RWPE1 (cell line): ENCODE measurements around the gene CLDN20.
"Not testable (repeated sequence)": the region's sequence is repeated elsewhere in the genome, so short reads cannot be mapped to it uniquely, and the experiment has no call there.

Source experiments
- CTCF ChIA-PET: fragments of 350-600 bp; sonication (Branson Sonifier 250); formaldehyde crosslinking; extraction: SDS; loops from one replicate; lab custom pipeline; 2021; lab: Yijun Ruan, JAX
- POLR2A ChIA-PET: fragments of 400-600 bp; formaldehyde crosslinking; extraction: SDS; loops from one replicate; lab custom pipeline; 2020; ENCODE audit warnings: antibody characterized with exemption; ENCODE audit not compliant: low non-redundant PET; lab: Yijun Ruan, JAX
- DNase-seq: peaks from one replicate; pipeline ENCODE4 v3.0.0; 2012; ENCODE audit warnings: low spot score
- H3K27ac ChIP-seq: fragments of 450-650 bp; 2 replicates; pipeline ENCODE4 v1.5.1; 2017
- CTCF ChIP-seq: fragments of 450-650 bp; conservative IDR thresholded peaks from 2 replicates; pipeline ENCODE4 v1.5.1; 2017; ENCODE audit warnings: low read depth, mild to moderate bottlenecking

The CLDN20 gene

GRCh38 chr6:155263373-155264063, at the start of gene CLDN20:
Gene CLDN20, plus strand, starts transcription at chr6:155264013. Its CDS starts 11,707 bp downstream, at chr6:155275720.
- peak within 1 kb of the TSS; percentile 69 for H3K27ac ChIP-seq
- no peak for DNase-seq
- CTCF ChIA-PET, result interaction anchor here (0.5 kb wide), 1 partner anchor 416 kb away, joined by 4 read pairs; no protein-coding TSS in a partner anchor
- POLR2A ChIA-PET, result no interaction called here
- no peak for TF ChIP-seq CTCF

GRCh38 chr6:155215906-155216305, 47.9 kb upstream of the CLDN20 start:
- DNase-seq, result no peak
- ChIA-PET CTCF (no interaction called here), POLR2A (no interaction called here)
- TF ChIP-seq CTCF, result no peak
- H3K27ac ChIP-seq, result no peak overlapping the region

DNA sequence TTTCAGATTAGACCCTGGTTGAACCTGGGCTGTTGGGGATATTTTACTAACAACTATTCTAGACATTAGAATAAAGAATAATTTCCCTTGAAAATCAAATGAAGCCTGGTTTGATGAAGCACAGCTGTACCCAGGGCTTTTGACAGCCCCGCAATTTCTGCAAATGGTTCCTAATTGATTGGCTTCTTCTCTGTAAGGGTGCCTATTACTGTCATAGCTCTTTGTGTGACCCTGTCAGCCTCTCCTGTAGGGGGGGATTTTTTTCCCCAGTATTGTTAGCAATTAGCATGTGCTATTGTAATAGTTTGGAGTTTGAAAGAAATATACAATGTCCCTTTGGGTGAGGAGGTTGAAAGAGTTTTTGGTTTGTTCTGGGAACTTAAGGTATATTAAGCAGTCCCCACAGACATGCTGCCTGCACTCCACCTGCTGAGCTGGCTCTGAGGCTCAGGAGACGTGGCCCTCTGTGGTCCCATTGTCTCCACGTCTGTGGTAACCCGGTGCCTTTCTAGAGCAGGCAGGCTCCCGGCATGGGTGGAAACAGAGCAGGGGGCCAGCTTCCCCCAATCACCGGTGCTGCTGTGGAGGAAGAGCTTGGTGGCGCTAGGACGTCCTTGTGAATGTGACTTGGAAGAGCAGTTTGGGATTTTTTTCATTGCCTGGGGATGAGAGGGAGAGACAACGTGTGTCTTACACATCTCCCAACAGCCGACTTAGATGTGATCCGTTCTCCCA, 47.3 kb upstream of the CLDN20 start:
- ChIA-PET CTCF (no interaction called here), POLR2A (no interaction called here)
- DNase-seq, result no peak
- no peak for TF ChIP-seq CTCF
- no peak overlapping the region for H3K27ac ChIP-seq

GRCh38 chr6:155218711-155219110, 45.1 kb upstream of the CLDN20 start:
- POLR2A ChIA-PET, DNase-seq, H3K27ac ChIP-seq: not testable (repeated sequence)
- CTCF ChIA-PET, result interaction anchor here (0.6 kb wide), 1 partner anchor 291 kb away, joined by 3 read pairs; no protein-coding TSS in a partner anchor

GRCh38 chr6:155219299-155219698, 44.5 kb upstream of the CLDN20 start:
- ChIA-PET CTCF (interaction anchor here (0.6 kb wide), 1 partner anchor 291 kb away, joined by 3 read pairs; no protein-coding TSS in a partner anchor), POLR2A (no interaction called here)
- no peak for DNase-seq
- H3K27ac ChIP-seq, result no peak overlapping the region
- no peak for TF ChIP-seq CTCF

- TF ChIP-seq CTCF, result no peak
- DNase-seq, result no peak
- ChIA-PET POLR2A (no interaction called here), CTCF (interaction anchor here (0.6 kb wide), 1 partner anchor 16 kb away, joined by 7 read pairs; no protein-coding TSS in a partner anchor)
- H3K27ac ChIP-seq, result no peak overlapping the region
Observed at GRCh38 chr6:155219858-155220301, 43.9 kb upstream of the CLDN20 start.
